ENCODE data around the gene RBM43.

DNA sequence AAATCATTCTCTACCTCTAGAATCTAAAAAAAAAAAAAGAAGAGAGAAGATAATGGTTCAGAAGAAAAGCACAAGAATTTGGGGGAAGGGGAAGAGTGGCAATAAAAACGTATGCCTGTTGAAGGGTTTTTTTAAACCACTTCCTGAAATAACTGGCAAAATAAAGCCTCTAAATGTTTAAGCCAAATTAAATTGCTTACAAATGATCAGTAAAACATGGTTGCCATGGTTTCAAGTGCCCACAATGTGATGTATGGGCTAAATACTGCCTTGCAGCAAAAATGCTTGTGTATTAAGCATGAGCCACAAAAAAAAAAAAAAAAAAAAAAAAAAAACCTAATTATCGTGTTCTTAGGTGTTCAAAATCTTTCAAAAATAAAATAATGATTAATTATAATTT, 60.8 kb downstream of the RBM43 start:
- TF ChIP-seq, protein P1, sequence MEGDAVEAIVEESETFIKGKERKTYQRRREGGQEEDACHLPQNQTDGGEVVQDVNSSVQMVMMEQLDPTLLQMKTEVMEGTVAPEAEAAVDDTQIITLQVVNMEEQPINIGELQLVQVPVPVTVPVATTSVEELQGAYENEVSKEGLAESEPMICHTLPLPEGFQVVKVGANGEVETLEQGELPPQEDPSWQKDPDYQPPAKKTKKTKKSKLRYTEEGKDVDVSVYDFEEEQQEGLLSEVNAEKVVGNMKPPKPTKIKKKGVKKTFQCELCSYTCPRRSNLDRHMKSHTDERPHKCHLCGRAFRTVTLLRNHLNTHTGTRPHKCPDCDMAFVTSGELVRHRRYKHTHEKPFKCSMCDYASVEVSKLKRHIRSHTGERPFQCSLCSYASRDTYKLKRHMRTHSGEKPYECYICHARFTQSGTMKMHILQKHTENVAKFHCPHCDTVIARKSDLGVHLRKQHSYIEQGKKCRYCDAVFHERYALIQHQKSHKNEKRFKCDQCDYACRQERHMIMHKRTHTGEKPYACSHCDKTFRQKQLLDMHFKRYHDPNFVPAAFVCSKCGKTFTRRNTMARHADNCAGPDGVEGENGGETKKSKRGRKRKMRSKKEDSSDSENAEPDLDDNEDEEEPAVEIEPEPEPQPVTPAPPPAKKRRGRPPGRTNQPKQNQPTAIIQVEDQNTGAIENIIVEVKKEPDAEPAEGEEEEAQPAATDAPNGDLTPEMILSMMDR (IDR thresholded peaks at IDR 0.05) = no peak
- no peak for TF ChIP-seq POLR2A (IDR thresholded peaks at IDR 0.05)
